ENCODE results near the gene PTCHD1. TPM values are rescaled to one million over a fixed set of nuclear protein-coding genes. Genes with fewer than 3 reads are reported as not detected.

The PTCHD1 gene
- total and polyA plus RNA-seq, 12 donors, result under 0.01 to 0.28 (median 0.03) TPM; not detected in 2

DNA sequence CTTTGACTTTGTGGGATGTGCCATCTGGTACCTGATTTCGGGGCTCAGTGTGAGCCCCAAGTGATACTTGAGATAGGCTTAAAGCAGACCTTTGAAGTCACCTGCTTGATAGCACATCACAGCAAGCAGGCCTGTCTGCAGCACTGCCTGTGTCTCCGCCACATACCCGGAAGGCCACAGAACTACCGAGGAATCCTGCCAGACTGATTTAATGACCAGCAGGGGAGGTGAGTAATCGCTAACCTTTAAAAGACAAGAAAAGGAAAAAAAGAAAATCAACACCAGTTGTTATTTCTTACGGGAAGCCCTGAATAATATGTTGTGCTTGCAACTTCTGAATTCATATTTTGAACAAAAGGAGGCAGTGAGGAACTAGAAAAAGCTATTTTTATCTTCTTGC lies 6.8 kb downstream of the PTCHD1 start:
- WGBS, 2 donors, result 56 to 61% methylated on average over 6 of the region's 6 CpGs
- intact Hi-C loops (cut with DNase I), result no loop called here
- no peak for DNase-seq
- H3K36me3 ChIP-seq, result no peaks in the 10 kb centered on the region
- TF ChIP-seq, protein P1, sequence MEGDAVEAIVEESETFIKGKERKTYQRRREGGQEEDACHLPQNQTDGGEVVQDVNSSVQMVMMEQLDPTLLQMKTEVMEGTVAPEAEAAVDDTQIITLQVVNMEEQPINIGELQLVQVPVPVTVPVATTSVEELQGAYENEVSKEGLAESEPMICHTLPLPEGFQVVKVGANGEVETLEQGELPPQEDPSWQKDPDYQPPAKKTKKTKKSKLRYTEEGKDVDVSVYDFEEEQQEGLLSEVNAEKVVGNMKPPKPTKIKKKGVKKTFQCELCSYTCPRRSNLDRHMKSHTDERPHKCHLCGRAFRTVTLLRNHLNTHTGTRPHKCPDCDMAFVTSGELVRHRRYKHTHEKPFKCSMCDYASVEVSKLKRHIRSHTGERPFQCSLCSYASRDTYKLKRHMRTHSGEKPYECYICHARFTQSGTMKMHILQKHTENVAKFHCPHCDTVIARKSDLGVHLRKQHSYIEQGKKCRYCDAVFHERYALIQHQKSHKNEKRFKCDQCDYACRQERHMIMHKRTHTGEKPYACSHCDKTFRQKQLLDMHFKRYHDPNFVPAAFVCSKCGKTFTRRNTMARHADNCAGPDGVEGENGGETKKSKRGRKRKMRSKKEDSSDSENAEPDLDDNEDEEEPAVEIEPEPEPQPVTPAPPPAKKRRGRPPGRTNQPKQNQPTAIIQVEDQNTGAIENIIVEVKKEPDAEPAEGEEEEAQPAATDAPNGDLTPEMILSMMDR (IDR thresholded peaks at IDR 0.05), result no peak
- no peak for ATAC-seq
- H3K27me3 ChIP-seq, result peaks cover 0 to 82% (median 6%) of the 10 kb centered on the region in 7 donors
- H3K27ac ChIP-seq, result no peak overlapping the region
- H3K4me1 ChIP-seq, result no peaks in the 10 kb centered on the region
- H3K9me3 ChIP-seq, result no peaks in the 10 kb centered on the region
- H3K4me3 ChIP-seq, result no peak overlapping the region

DNA sequence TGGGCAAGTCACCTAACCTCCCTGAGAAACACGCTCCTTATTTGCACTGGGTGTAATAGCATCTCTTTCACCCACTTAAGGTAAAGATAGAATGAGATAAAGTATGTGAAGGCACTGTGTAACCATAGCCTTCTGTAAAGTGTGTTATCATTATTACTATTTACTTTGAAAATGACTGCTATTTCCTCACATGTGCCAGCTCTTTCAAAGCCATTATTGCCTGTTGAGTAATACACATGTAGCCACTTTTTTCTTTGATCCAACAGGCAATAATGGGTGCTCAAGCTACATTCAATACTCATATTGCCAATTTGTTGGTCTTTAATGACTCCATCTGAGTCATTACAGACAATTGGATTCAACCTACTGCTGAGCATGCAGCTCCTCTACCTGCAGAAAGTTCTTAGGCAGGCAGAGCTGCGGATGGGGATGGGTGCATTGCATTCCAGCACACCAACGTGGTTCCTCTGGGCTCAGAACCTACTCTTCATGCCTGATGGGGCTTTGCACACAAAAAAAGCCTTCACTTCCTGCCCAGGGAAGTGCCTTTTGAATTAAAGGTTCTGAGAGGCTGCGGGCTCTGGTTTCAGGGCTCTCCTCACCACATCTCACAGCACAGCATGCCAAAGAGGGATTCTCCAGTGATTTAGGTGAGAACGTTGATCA lies 9.7 kb downstream of the PTCHD1 start:
- TF ChIP-seq, protein P1 (IDR thresholded peaks at IDR 0.05), result no peak
- intact Hi-C loops (cut with DNase I), result no loop called here
- no peaks in the 10 kb centered on the region for H3K36me3 ChIP-seq
- no peaks in the 10 kb centered on the region for H3K4me1 ChIP-seq
- 62 to 66% methylated on average over 5 of the region's 5 CpGs for WGBS, 2 donors
- peaks cover 0 to 69% (median 0%) of the 10 kb centered on the region in 7 donors for H3K27me3 ChIP-seq
- H3K9me3 ChIP-seq, result no peaks in the 10 kb centered on the region
- H3K4me3 ChIP-seq, result no peak overlapping the region
- ATAC-seq, result no peak
- no peak overlapping the region for H3K27ac ChIP-seq
- no peak for DNase-seq

DNA sequence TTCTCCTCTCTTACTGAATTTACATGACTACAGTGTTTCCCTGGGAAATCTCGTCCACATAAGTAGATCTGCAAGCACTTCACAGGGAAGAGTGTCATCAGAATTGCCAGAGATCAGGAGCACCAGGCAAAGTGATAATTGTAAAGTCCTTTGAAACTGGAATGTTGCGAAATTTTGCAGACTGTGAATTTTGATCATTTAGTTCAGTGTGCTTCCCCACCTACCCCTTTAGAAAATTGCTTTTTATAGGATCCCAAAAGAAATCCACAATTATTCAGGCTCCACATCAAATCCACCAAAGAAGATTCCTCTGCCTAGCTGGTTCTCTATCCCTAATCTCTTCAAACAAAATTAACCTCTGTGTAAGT lies 10.2 kb downstream of the PTCHD1 start:
- Histone ChIP-seq H3K27me3 (peaks cover 0 to 64% (median 0%) of the 10 kb centered on the region in 7 donors), H3K36me3 (no peaks in the 10 kb centered on the region), H3K4me3 (no peak overlapping the region), H3K4me1 (no peaks in the 10 kb centered on the region), H3K27ac (no peak overlapping the region), H3K9me3 (no peaks in the 10 kb centered on the region)
- no peak for DNase-seq
- 74 to 78% methylated on average over 2 of the region's 2 CpGs for WGBS, 2 donors
- TF ChIP-seq, protein P1 (IDR thresholded peaks at IDR 0.05), result no peak
- ATAC-seq, result no peak
- intact Hi-C loops (cut with DNase I), result no loop called here

DNA sequence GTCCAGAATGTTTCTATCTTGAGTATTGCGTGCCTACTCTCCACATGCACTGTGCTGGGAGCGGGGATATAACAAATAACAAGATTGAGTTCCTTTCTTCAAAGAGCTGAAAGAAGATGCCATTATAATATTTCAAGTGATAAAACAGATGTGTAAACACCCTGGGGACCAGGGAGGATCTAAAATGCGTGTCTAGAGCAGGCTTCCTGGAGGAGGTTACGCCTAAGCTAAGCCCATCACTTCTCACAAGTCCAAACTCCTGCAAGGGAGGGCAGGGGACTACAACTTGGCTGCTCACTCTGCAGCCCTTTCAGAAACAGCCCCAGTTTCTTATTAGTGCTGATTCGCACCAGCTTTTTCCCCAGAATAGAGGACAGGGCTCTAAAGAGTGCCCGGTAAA lies 21.5 kb downstream of the PTCHD1 start:
- Histone ChIP-seq H3K27ac (no peak overlapping the region), H3K9me3 (peaks cover 0 to 2% (median 0%) of the 10 kb centered on the region in 11 donors), H3K27me3 (no peaks in the 10 kb centered on the region), H3K36me3 (no peaks in the 10 kb centered on the region), H3K4me3 (no peak overlapping the region), H3K4me1 (no peaks in the 10 kb centered on the region)
- TF ChIP-seq, protein P1 (IDR thresholded peaks at IDR 0.05), result no peak
- intact Hi-C loops (cut with DNase I), result no loop called here
- ATAC-seq, result no peak
- no peak for DNase-seq
- WGBS, 2 donors, result 74 to 80% methylated on average over 6 of the region's 6 CpGs

All from heart right ventricle (tissue), 16 donors.